ENCODE measurements around the gene PDE7B. TPM values are rescaled to one million over a fixed set of nuclear protein-coding genes. Genes with fewer than 3 reads are reported as not detected.

The PDE7B gene
- total RNA-seq, 3 donors from 2014 or later, result 2.1 to 4.0 (median 2.2) TPM

DNA sequence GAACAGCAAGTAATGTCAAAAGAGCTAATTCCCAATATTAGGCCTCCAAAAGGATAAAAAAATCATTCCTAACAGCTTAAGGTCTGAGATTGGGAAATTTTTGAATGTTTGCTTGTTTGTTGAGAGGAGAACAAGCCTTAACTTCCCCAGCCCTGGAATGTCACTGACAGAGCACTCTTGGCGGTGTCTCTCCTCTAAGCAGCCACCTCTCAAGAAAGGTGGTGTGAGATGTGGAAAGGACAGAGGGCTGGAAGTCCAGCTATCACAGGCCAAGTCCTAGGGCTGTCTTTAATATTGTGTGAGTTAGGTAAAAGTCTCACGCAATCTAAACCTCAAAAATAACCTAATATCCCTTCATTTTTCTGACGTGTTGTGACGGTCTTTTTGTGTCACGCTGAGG lies 297.0 kb downstream of the PDE7B start:
- intact Hi-C loops (cut with DNase I, micrococcal nuclease), result no loop called here
- TF ChIP-seq, protein P1, sequence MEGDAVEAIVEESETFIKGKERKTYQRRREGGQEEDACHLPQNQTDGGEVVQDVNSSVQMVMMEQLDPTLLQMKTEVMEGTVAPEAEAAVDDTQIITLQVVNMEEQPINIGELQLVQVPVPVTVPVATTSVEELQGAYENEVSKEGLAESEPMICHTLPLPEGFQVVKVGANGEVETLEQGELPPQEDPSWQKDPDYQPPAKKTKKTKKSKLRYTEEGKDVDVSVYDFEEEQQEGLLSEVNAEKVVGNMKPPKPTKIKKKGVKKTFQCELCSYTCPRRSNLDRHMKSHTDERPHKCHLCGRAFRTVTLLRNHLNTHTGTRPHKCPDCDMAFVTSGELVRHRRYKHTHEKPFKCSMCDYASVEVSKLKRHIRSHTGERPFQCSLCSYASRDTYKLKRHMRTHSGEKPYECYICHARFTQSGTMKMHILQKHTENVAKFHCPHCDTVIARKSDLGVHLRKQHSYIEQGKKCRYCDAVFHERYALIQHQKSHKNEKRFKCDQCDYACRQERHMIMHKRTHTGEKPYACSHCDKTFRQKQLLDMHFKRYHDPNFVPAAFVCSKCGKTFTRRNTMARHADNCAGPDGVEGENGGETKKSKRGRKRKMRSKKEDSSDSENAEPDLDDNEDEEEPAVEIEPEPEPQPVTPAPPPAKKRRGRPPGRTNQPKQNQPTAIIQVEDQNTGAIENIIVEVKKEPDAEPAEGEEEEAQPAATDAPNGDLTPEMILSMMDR (IDR thresholded peaks at IDR 0.05), result no peak
- no peak for ATAC-seq
- no peaks in the 10 kb centered on the region for H3K9me3 ChIP-seq
- no peaks in the 10 kb centered on the region for H3K4me1 ChIP-seq (ENCODE audit: low read depth)
- H3K36me3 ChIP-seq (ENCODE audit: low read depth), result no peaks in the 10 kb centered on the region
- no peak for DNase-seq
- H3K4me3 ChIP-seq, result no peak overlapping the region

DNA sequence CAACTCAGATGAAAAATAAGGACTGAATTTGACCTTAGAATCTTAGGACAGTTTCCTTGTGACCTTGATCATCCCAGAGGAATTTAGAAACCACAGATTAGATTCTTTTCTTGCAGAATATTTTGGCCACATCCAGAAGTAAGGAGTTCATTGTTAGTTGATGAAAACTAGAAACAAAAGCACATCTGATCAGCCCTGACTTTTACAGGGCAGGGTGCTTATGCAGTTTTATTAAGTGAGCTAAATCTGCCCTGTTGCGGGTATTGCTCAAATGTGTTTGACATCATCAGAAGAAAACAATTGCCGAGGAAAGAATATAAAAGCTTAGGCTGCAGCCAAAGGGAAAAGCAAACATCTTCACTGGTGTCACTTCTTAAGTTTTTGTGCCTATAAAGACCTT lies 297.8 kb downstream of the PDE7B start:
- DNase-seq (no peak), ATAC-seq (no peak)
- intact Hi-C loops (cut with DNase I, micrococcal nuclease), result no loop called here
- Histone ChIP-seq H3K4me1 (ENCODE audit: low read depth) (no peaks in the 10 kb centered on the region), H3K36me3 (ENCODE audit: low read depth) (no peaks in the 10 kb centered on the region), H3K4me3 (no peak overlapping the region), H3K9me3 (no peaks in the 10 kb centered on the region)
- TF ChIP-seq, protein P1 (IDR thresholded peaks at IDR 0.05), result no peak

DNA sequence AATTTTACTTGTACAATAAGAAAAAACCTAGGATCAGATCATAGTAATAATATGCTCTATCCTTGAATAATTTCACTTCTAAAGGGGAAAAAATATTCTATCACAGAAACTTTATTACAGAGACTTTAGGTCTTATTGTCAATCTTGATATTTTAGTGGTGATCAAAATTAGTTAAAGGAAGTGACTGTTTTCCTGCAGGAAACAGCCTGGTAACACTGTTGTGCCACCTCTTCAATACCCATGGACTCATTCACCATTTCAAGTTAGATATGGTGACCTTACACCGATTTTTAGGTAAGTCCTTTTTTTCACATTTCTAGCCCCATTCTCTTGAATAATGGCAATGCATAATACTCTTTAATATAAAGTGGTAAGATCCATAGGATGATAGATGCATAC lies 299.5 kb downstream of the PDE7B start:
- no peaks in the 10 kb centered on the region for H3K36me3 ChIP-seq (ENCODE audit: low read depth)
- no peaks in the 10 kb centered on the region for H3K4me1 ChIP-seq (ENCODE audit: low read depth)
- DNase-seq, result no peak
- H3K4me3 ChIP-seq, result no peak overlapping the region
- TF ChIP-seq, protein P1 (IDR thresholded peaks at IDR 0.05), result no peak
- no peak for ATAC-seq
- H3K9me3 ChIP-seq, result no peaks in the 10 kb centered on the region
- intact Hi-C loops (cut with DNase I, micrococcal nuclease), result no loop called here

DNA sequence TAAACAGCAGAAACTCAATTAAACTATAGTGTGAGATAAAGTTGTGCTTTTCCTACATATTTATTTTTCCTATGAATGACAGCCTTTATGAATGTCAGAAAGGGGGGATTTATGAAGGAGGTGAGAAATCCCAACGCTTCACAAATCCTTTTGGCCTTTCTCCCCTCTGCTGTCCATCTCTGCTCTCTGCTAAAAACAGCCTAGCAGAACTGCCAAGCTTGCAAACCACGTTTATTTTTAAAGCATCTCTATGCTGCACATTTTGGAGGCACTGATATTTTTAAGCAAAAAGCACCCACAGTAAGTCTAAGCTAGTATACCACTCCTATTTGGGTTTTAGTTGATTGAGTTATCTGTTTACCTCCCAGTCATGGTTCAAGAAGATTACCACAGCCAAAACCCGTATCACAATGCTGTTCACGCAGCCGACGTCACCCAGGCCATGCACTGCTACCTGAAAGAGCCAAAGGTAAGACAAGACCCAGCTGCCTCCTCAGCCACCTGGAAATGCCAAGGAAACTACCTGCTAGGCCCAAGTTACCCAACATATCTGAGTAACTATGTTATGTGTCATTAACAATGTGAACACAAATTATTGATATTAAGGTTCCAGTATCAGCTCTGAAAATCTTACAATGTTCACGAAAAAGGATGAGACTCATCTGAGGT lies 302.3 kb downstream of the PDE7B start:
- no peak overlapping the region for H3K4me3 ChIP-seq
- H3K36me3 ChIP-seq (ENCODE audit: low read depth), result no peaks in the 10 kb centered on the region
- intact Hi-C loops (cut with DNase I, micrococcal nuclease), result no loop called here
- H3K9me3 ChIP-seq, result no peaks in the 10 kb centered on the region
- ATAC-seq, result no peak
- no peaks in the 10 kb centered on the region for H3K4me1 ChIP-seq (ENCODE audit: low read depth)
- TF ChIP-seq, protein P1 (IDR thresholded peaks at IDR 0.05), result no peak
- DNase-seq, result no peak

DNA sequence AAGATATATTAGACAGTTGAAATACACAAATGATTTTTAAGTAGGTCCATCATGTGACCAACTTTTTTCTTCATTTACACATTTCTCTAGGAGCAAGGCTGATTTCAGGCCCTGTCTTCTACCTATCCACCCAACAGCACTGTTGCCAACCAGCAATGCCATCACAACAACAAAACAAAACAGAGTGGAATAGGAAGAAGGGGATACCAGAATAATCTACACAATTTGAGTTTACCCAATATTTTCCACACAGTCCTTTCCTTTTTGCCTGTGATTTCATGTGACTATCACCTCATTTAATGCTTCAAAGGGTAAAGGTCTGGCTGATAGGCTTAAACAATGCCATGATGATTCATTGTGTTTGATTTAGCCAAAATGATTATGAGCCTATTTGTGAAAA lies 303.7 kb downstream of the PDE7B start:
- DNase-seq (no peak), ATAC-seq (no peak)
- Histone ChIP-seq H3K9me3 (no peaks in the 10 kb centered on the region), H3K4me3 (no peak overlapping the region), H3K4me1 (ENCODE audit: low read depth) (no peaks in the 10 kb centered on the region), H3K36me3 (ENCODE audit: low read depth) (no peaks in the 10 kb centered on the region)
- intact Hi-C loops (cut with DNase I, micrococcal nuclease), result no loop called here
- TF ChIP-seq, protein P1 (IDR thresholded peaks at IDR 0.05), result no peak

DNA sequence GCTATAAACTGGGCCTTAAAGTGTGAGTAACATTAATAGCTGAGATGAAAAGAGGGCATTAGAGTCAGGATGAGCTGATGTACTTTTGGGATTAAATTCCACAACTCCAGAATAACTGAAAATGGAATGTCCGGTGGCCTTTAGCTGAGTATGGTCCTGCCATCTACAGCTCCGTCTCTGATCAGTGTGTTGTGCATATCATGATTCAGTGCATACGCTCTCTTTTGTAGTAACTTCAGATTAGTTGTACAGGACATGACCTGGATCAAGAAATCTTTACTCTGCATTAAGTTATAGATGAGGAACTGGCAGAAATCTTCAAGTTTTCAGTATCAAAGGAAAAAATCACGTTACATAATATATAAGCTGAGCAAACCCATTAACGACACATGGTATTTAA lies 306.2 kb downstream of the PDE7B start:
- Histone ChIP-seq H3K9me3 (no peaks in the 10 kb centered on the region), H3K4me3 (no peak overlapping the region), H3K36me3 (ENCODE audit: low read depth) (no peaks in the 10 kb centered on the region), H3K4me1 (ENCODE audit: low read depth) (no peaks in the 10 kb centered on the region)
- intact Hi-C loops (cut with DNase I, micrococcal nuclease), result no loop called here
- DNase-seq, result no peak
- TF ChIP-seq, protein P1 (IDR thresholded peaks at IDR 0.05), result no peak
- ATAC-seq, result no peak

Data from mucosa of descending colon (tissue), 3 donors.